H1 (cell line): ENCODE measurements around the gene ARPC3.

Source experiments
- CEBPB ChIP-seq: IDR thresholded peaks from 2 replicates; pipeline ENCODE4 v1.6.1; 2012; ENCODE audit warnings: low read depth, low read length
- TF ChIP-seq, protein P1 (sequence below), 3 experiments: IDR thresholded peaks; 1 replicate in 2 of 3; 2 replicates in 1 of 3; pipeline versions ENCODE4 v1.5.1 to v1.6.1; 2011; ENCODE audit warnings: low read length in 3 of 3, mild to moderate bottlenecking in 3 of 3, inconsistent platforms in 2 of 3, low read depth in 1 of 3, moderate library complexity in 1 of 3; ENCODE audit not compliant: insufficient read depth in 1 of 3; ENCODE audit errors: control extremely low read depth in 1 of 3

DNA sequence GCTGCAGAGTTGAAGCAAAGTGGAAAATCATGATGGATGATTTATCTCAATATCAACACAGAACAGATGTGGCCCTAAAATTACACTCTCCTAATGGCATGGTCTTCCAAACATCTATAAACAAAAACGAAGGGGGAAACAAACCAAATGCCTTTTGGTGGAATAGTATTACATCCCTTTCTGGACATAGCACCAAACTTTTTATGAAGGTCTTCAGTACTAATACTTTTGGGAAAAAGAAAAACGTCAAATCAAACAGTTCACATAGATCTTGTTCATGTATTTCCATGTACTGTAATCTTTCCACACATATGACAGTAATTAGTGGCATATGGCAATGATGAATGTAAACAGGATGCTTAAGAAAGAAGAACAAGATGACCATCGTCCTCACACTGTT lies 23.7 kb downstream of the ARPC3 start:
- TF ChIP-seq CEBPB, result no peak
- TF ChIP-seq, protein P1, sequence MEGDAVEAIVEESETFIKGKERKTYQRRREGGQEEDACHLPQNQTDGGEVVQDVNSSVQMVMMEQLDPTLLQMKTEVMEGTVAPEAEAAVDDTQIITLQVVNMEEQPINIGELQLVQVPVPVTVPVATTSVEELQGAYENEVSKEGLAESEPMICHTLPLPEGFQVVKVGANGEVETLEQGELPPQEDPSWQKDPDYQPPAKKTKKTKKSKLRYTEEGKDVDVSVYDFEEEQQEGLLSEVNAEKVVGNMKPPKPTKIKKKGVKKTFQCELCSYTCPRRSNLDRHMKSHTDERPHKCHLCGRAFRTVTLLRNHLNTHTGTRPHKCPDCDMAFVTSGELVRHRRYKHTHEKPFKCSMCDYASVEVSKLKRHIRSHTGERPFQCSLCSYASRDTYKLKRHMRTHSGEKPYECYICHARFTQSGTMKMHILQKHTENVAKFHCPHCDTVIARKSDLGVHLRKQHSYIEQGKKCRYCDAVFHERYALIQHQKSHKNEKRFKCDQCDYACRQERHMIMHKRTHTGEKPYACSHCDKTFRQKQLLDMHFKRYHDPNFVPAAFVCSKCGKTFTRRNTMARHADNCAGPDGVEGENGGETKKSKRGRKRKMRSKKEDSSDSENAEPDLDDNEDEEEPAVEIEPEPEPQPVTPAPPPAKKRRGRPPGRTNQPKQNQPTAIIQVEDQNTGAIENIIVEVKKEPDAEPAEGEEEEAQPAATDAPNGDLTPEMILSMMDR (IDR thresholded peaks at IDR 0.05; ENCODE audit: control extremely low read depth in 1 of 3, insufficient read depth in 1 of 3, low read depth in 1 of 3, low read length in 3 of 3), result no peak
